H4 (cell line): ENCODE results near the gene UNC5A. TPM values are rescaled to one million over a fixed set of nuclear protein-coding genes. Genes with fewer than 3 reads are reported as not detected.

Experiments
- DNase-seq: peaks from one replicate; pipeline ENCODE4 v3.0.0-alpha.2; 2015; ENCODE audit warnings: low spot score
- total RNA-seq: library from RNA; depleted of rRNA; stranded (reverse); fragments of >200 nt; shearing (Covaris generic); gene quantifications from 2 replicates; pipeline ENCODE4 v1.2.3, GENCODE V29; 2014

The UNC5A gene
- total RNA-seq, 1 experiment from 2014 or later: 0.56 TPM

DNA sequence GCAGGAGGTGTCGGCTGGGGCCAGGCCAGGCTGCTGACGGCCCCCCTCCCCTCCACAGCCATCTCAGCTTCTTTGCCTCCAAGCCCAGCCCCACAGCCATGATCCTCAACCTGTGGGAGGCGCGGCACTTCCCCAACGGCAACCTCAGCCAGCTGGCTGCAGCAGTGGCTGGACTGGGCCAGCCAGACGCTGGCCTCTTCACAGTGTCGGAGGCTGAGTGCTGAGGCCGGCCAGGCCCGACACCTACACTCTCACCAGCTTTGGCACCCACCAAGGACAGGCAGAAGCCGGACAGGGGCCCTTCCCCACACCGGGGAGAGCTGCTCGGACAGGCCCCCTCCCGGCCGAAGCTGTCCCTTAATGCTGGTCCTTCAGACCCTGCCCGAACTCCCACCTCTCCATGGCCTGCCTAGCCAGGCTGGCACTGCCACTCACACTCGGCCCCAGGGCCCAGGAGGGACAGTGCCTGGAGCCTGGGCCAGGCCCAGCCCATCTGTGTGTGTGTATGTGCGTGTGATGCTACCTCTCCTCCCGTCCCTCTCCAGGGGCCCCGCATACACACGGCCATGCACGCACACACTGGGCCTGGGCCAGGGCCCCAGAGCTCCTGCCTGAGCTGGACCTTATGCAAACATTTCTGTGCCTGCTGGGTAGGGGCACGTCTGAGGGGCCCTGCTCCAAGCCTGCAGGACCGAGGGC lies 69.5 kb downstream of the UNC5A start:
- DNase-seq: no peak

DNA sequence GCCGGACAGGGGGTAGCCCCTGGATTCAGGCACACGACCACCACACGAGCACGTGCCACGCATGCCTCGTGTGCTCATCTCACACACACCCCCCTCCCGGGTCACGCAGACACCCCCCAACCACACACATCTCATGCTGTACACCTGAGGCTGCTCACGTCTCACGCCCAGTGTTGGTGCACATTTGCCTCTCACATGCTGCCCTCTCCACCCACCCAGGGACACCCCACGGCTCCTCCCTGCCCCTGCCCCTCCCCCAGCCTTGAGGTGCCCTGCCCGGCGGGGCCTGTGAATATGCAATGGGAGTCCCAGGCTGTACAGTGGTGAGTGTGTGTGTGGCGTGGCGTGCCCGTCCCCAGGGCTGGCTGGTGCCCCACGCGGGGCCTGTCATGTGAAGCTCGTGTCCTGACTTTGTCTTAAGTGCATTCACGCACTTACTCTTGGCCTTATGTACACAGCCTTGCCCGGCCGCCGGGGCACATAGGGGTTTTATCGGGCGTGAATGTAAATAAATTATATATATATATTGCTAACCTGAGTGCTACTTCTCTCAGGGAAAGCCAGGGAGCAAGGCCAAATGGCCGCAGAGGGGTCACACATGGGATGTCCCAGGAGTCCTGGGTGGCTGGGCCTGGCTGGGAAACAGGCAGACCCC lies 70.1 kb downstream of the UNC5A start:
- no peak for DNase-seq

DNA sequence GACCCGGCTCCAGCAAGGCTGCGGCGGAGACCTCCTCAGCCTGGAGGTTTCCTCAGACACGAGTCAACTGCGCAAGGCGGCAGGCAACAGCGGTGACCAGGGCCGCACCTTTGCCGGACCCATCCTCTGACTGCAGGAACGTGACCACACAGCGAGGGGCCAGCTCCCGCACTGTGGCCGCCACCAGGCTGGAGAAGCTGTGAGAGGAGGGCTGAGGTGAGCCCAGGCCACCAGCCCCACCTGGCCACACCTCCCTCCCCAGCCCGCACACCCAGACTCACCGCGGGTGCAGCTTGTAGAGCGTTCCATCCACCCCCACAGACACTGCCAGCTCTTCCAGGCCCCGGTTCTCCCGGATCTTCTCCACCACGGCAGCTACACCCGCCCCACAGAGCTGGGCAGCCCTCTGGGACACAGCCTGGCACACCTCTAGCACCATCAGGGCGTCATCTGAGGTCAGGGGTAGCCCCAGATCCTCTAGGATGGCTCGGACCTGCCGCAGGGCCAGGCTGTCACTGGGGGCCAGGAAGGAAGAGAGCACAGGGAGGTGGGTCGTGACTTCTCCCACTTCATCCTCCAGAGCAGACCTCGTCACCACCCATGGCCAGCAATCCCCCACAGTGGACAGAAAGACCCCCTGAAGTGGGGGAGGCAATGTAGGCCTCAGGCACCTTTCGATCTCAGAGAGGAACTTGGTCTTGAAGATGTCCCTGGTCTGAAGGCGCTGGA lies 70.8 kb downstream of the UNC5A start:
- DNase-seq: no peak

DNA sequence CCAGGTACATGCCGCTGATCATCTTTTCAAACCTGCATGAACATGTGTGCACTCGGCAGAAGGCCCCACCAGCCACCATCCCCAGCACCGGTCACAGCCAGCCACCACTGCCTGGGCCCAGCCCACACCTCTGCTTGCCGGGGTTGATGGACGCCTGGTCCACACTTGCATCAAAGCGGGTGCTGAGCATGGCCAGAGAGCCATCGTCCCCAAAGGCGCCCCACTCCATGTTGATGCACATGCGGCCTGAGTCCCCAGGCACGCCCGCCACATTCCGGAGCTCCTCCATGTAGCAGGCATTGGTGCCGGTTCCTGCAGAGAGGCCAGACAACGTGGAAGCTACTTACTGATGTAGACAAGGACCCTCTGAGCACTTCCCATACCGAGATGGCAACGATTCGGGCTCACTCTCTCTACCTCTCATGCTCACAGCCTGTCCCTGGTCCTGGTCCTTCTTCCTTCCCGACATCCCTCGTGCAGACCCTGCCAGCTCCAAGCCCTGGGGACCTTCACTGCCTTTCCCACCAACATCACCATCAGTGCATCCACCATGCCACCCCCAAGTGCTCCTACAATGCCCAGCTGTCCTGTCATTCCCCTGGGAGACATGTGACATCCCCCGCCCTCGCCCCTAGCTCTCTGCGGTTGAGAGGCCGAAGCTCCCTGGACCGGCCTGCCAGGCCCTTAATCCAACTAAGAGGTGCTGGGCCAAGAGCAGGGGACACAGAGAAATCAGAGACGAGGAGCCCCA lies 71.6 kb downstream of the UNC5A start:
- no peak for DNase-seq

DNA sequence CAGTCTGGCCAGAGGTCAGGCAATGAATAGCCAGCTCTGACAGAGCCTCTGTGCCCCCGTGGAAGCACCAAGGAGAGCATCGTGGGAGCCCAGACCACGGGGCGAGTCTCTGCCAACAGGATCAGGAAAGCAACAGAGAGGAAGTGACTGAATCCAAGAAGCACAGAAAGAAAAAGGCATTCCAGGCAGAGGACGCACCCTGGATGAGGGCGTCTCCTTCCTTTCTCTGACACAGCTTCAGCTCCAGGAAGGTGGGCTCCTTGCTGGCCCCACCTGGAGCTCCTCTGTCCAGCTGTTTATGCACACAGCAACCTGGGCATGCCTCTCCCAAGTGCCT lies 72.2 kb downstream of the UNC5A start:
- DNase-seq: no peak

DNA sequence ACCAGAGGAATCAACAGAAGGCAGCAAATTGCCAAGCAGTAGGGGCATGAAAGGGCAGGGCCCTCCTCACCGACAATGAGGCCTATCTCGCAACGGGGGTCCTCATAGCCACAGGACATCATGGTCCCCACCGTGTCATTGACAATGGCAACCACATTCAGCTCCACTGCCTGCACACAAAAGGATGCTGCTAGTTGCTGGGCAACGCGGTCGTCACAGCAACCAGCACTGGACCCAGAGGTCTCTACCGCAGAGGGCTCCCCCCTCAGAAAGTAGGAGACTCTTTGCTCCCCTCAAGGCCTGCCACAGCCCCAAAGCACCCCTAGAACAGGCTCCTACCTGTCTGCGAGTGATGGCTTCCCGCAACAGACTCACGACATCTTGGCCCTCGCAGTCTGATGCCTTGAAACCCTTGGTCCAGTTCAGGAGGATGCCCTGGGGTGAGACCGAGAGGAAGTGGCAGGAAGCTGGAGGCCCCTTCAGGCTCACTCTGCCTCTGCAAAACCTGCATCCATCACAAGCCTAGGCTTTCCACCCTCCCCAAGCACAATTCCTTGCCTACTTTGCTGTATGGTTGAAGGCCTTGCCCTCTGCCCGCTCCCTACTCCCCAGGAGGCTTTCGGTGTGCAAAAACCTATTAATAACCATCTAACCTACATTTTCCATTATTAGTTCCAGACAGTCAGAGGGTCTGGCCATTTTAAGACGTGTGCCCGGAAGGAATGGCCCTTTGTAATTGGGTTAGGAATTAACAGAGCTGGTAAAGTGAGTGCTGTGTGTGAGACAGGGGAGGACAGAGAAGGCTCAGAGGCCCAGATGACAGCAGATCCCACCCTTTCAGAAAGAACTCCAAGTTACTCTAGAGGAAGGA lies 73.6 kb downstream of the UNC5A start:
- DNase-seq: no peak

DNA sequence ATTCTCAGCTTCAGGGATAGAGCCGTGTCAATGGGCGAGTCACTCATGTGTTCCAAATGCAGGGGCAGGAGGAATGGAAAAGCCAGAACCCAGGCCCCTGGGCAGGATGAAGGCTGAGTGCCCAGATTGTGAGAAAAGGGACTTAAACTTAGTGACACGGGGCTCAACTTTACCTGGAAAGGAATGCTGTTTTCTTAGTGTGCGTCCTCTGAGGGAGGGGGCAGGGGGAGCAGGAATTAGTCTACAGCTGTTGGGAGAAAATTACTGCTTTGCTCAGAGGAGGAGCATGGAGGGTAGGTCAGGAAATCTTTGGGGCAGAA lies 74.2 kb downstream of the UNC5A start:
- no peak for DNase-seq

DNA sequence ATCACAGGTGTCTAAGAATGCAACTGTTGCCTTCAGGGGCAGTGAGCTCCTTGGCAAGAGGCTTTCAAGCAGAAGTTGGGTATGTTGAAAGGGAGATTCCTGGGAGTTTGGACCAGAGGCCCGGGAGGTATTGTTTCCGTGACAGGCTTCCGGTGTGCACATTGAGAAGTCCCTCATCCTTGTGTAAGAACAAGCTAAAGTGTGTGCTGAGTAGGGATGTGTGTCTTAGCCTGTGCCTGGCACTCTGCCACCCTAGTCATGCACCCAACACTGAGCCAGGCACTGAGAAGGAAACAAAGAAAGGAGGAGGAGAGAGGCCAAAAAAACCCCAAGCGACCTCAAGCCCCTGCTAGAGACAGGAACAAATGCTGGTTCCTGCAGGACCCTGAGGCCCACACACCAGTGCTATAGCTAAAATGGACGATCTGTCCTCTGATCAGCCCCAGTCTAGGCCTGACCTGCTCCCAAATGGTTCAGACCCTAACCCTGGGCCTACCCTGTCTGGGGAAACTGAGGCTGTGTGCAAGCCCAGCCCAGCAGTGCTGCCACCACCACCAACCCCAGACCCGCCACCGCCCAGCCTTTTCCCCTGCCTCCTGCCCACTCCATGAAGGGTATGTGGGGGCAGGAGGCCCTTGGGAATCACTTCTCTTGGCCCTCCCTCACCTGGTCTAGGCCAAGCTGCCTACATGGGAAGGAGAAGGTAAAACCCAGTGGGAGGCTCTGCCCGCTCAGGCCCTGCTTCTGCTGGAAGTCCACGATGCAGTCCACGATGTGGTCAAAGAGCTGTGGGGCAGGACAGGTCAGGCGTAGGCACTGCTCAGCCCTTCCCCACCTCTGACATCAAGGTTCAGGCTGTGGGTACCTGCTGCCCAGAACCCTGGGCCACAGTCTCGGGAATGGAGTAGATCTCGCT lies 76.2 kb downstream of the UNC5A start:
- no peak for DNase-seq

DNA sequence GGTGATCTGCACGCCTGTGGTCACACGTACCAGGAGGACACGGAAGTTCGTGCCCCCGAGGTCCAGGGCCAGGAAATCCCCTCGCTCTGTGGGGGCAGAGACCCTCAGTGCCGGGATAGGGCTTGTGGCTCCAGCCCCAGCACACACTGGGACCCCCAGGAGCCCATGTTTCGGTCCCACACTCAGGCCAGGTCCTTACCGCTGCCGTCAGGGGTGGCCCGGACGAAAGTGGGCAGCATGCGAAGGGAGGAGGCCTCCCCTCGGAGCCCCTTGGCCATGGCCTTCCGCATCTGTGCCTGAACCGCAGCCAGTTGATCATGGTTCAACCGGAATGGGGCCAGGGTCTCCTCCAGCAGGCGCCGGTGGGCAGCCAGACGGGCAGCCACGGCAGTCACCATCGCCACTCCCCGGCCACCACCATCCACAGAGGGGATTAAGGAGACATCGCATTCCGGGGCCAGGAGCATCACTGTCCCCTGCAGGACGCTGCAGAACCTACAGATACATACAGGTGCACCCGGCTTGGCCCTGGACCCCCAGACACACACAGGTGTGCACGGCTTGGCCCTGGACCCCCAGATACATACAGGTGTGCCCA lies 77.0 kb downstream of the UNC5A start:
- no peak for DNase-seq

DNA sequence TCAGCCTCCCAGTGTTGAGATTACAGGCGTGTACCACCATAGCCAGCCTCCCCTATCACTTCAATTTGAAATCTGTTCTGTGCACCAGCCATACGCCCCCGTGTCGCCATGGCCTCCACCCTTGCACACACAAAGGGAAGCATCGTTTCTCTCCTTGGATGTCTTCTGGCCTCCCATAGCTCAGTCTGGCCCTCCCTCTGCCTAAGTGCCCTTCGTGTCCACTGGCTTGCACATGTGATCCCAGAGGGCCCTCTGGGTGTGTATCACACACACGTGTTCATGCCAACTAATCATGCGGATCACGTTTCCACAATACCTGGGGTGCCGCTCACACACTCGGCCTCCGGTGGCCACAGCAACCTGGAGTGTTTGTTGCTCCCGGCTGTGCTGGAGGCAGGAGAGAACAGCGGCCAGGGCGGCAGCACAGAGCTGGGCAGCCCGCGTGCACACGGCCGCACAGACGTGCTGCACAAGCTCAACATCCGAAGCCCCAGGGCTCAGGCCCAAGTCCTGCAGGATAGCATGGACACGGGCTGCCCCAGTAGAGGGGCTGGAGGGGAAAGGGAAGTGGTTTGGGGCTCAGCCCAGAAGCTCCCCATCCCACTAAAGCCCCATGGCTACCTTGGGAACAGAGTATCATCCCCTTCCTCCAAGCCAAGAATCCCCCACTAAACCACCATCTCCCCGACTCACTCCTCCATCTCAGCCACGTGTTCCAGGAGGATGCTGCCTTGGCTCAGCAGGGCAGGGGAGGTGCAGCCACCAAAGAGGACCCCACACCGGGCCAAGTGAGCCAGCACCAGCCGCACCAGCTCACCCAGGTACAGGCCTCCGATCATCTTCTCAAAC lies 77.9 kb downstream of the UNC5A start:
- DNase-seq: no peak

DNA sequence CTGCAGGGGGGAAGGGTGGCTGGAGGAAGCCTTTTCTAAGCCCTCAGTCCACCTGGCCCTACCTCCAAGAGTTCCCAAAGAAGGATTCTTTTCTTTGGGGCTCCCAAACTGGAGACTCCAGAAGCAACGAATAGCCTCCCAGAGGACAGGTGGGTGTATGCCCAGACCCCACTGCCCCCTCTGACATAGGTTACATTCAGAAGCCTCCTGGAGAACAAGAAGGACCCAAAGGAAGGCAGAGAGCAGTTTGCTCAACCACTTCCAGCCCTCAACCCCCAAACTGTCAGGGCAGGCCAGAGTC lies 78.5 kb downstream of the UNC5A start:
- DNase-seq: no peak

DNA sequence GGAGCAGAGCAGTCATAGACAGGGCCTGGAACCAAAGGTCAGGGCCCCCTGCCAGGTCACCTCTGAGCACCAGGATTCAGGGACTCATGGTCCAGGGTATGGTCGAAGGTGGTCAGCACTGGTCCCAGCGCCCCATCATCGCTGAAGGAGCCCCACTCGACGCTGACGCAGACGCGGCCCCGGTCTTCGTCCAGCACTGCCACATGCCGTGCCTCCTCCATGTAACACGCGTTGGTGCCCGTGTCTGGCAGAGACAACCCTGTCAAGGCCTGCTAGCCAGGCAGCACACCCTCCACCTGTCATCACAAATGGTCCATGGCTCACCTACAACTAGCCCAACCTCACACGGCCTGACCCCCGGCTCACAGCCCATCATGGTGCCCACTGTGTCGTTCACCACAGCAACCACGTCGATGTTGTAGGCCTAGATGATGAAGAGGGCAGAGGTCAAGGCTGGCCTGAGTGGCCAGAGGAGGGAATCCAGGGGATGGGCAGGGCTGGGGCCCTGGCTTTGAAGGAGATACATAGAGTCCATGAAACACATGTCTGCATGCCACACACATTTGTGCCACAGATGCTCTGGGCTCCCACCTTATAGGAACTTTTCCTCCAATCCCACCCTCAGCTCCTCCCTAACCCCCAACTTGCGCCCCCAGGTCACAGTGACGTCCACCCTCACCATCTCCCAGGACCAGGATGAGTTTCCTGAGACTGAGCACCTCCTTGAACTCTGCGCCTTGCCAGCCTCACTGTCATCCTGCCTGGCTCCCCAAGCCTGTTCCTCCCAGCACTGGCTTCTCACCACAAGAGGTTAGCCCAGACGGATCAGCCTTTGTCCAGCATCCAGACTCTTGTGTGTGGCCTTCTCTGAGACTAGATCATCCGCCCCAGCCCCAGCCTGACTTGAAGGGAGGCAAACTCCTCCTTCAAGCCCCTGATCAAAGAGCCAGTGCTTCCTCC lies 79.2 kb downstream of the UNC5A start:
- DNase-seq: no peak

DNA sequence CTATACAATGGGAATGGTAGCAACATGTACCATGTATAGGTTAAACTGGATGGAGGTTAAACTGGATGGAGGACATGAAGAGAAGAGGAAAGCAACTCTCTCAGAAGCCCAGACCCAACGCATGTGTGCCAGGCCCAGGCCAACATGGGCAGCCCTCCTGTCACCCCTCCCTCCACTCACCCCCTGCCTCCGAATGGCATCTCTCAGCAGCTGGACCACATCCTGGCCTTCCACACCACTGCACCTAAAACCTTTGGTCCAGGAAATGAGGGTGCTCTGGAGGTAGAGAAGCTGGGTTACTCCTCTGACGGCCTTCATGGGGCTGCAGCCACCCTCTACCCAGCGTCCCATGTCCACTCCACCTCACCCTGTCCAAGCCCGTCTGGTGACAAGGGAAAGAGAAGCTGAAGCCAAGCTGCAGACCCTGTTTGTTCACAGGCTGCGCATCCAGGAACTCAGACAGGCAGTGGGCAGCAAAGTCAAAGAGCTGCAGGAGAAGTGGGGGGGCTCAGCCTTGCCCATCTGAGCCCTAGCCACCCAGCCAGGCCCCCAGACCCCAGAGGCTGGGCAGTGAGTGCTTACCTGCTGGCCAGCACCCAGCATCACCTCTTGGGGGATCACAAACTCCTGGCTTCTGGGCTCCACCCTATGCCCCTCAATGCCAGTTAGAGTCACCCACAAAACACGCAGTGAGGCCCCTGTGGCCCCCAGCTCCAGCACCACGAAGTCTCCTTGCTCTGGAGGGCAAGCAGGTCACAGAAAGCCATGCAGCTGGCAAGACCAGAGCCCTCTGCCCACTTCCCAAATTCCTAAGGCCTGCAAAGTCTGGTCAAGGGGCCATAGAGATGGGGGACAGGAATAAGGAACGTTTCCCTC lies 80.3 kb downstream of the UNC5A start:
- no peak for DNase-seq

DNA sequence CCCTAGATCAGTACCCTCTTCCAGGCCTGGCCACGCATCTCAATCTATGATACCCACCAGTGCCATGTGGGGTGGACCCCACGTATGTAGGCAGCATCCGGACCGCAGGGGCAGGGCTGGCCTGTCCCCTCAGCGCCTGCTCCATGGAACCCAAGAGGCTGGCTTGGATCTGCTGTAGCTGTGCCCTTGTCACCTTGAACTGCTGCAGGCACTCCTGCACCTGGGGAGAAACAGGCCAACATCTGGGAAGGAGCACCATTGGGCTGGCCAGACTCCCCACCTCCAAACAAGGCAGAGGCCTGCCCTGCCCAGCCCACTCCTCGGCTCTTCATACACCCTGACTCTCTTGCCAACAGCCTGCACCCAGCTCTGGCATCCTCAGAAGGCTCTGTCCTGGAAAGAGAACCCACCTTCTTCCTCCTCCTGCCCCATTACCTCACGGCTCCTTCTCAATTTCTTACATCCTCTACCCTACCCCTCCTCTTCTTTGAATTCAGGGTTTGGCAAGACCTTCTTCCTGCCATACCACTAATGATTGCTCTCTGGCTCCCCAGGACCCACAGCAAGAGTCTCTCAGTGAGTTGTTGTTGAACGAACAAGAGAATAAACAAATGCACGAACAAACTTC lies 81.1 kb downstream of the UNC5A start:
- no peak for DNase-seq

DNA sequence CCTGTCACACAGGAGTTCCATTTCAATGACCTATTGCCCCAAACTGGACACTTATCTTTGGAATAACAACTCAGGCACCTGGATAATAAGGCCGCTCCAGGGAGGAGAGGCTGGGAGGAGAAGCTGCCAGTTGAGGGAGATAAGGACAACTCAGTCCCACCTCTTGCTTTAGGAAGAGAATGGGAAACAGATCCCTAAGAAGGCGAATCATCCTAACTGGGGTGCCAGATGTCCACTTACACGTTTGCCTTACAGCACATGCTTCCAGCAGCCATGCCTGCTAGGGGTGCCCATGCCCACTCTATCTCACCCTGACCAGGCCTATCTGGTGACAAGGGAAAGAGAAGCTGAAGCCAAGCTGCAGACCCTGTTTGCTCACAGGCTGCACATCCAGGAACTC lies 82.3 kb downstream of the UNC5A start:
- DNase-seq: no peak

DNA sequence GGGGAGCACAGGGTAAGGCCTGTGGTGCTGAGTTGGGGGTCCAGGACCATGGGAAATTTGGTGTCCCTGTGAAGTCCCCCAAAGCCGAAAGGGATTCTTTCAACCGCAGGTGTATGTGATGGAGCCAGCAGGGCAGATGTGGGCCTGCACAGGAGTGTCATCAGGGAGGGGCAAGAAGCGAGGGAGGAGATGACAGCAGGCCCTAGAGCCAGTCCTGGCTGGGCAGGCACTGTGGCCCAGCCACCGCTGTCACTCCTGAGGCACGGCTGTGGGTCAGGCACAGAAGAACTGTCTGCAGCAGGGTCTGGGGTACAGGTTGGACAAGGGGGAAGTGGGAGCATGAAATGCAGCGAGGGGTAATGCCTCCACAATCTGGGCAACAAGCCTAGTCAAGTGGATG lies 83.9 kb downstream of the UNC5A start:
- DNase-seq: no peak

DNA sequence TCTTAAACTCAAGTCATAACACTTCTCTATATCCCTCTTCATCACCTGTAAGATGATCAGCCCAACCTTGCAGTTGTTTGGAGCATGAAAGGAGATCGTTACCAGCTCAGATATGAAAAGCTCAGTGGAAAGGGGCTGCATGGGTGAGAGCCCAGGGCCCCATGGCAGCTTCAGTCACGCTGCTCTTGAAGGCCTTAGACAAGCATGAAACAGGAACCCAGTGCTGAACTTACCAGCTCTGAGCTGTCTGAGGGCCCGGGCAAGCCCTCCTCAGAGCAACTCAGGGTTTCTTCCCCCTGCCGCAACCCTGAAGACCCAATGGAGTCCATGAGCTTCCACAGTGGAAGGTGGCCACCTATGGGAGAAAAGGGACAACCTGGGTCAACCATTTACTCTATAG lies 85.5 kb downstream of the UNC5A start:
- DNase-seq: no peak
